Measurements from ENCODE around the gene CHD2. TPM values are rescaled to one million over a fixed set of nuclear protein-coding genes. Genes with fewer than 3 reads are reported as not detected.
"Not testable (repeated sequence)": the region's sequence is repeated elsewhere in the genome, so short reads cannot be mapped to it uniquely, and the experiment has no call there.

Gene CHD2
- total RNA-seq, 1 donor from 2014 or later: 105 TPM

DNA sequence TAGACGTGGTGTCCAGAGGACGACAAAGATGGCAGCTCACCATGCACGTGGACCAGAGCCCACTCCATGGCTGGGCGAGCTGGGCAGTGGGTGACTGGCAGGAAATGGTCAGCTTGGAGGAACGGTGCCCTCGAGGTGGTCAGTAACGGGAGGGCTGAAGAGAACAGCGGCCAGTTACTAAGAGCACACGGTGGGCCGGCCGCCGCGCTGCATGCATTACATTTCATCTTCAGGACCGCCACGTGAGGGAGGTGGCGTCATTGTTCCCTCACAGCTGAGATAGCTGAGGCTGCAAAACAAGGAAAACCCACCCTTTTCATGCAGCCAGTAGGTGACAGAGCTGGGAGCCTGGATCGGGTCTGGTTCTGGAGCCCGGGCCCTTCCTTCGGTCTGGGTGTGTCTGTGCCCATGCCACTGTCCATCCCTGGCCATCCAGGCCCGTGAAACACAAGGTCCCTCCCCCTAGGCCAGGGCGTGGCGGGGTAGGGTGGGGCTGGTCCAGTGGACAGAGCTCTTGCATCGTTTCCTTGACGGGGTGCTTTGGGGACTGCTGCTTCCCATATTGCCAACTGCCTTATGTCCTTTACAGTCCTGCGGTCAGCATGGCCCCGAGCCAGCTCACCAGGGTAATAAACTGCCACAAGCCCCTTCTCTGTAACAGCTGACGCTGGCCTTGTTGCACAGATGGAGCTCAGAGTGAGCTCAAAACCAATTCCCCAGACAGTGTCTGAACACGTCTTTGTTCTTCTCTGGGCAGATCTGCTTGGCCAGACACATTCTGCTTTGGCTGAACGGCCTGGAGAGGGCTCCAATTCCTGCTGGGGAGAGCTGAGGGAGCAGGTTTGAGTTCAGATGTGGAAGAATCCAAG lies 137.1 kb downstream of the CHD2 start:
- no peak for FAIRE-seq
- Histone ChIP-seq H3K4me2 (ENCODE audit: low read length) (no peak overlapping the region), H4K20me1 (ENCODE audit: insufficient read depth, low read length) (no peaks in the 10 kb centered on the region), H3K4me3 (ENCODE audit: insufficient read depth, low read depth, low read length) (no peak overlapping the region), H3K4me1 (ENCODE audit: insufficient read depth, low read length) (no peaks in the 10 kb centered on the region), H3K9ac (ENCODE audit: low read length) (no peak overlapping the region), H3K9me3 (ENCODE audit: insufficient read depth, low read depth, low read length) (no peaks in the 10 kb centered on the region), H2AFZ (ENCODE audit: low read depth, low read length) (no peak overlapping the region), H3K79me2 (ENCODE audit: insufficient read depth, low read length) (no peaks in the 10 kb centered on the region), H3K27ac (ENCODE audit: low read depth, low read length) (no peak overlapping the region), H3K27me3 (ENCODE audit: insufficient read depth, low read length) (peaks cover 11% of the 10 kb centered on the region), H3K36me3 (ENCODE audit: insufficient read depth, low read length) (no peaks in the 10 kb centered on the region)
- H3K27me3 Mint-ChIP-seq (ENCODE audit: low read depth, unreplicated experiment): peaks cover 2% of the 10 kb centered on the region
- peaks cover 3% of the 10 kb centered on the region for H3K36me3 Mint-ChIP-seq (ENCODE audit: low read depth, unreplicated experiment)
- H3K9me3 Mint-ChIP-seq (ENCODE audit: unreplicated experiment): peaks cover 3% of the 10 kb centered on the region
- no peak for TF ChIP-seq EZH2 (IDR thresholded peaks at IDR 0.05; ENCODE audit: insufficient read depth, low read length)
- no peaks in the 10 kb centered on the region for H3K4me1 Mint-ChIP-seq (ENCODE audit: low read depth, unreplicated experiment)
- no peak overlapping the region for H3K4me3 Mint-ChIP-seq (ENCODE audit: unreplicated experiment)
- peak; percentile 20 for DNase-seq (ENCODE audit: low read depth)
- peak overlapping the region; percentile 77 for H3K27ac Mint-ChIP-seq (ENCODE audit: unreplicated experiment)

DNA sequence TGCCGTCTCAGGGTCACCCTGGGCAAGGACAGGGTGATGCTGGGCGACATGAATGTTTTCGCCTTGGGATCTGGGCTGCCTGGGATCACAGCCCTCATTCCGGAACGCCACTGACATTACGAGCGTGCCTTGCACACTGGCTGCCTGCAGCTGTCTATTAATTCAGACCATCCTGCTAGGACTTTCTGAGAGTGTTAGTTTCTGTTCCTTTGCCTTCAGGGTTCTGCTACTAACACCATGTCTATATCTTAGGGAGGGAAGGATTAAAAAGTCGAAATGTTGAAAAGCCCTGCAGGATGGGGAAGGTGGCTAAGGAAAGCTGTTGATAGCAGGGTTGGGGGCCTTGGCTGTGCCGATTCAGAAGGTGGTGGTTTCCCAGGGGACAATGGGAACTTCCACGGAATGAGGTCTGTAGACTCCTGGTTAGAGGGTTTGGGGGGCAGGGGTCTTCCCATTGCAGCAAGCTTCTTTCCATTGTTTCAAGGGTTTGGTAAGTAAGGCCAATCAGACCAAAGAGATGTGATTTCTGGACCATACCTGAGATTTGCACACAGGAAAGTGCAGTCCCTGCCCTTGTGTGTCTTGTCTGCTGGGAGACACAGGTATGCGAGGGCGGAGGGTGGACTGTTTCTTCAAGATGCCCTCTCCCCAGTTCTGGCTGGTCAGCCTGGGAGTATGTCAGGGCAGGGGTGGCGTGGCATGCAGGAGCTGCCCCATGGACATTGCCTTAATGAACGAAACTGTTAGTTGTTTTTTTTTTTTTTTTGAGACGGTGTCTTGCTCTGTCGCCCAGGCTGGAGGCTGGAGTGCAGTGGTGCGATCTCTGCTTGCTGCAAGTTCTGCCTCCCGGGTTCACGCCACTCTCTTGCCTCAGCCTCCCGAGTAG lies 137.9 kb downstream of the CHD2 start:
- DNase-seq (ENCODE audit: low read depth) (no peak), FAIRE-seq (no peak)
- H4K20me1 ChIP-seq (ENCODE audit: insufficient read depth, low read length): no peaks in the 10 kb centered on the region
- Mint-ChIP-seq H3K4me3 (ENCODE audit: unreplicated experiment) (no peak overlapping the region), H3K27ac (ENCODE audit: unreplicated experiment) (peak overlapping the region; percentile 77), H3K4me1 (ENCODE audit: low read depth, unreplicated experiment) (no peaks in the 10 kb centered on the region), H3K36me3 (ENCODE audit: low read depth, unreplicated experiment) (peaks cover 3% of the 10 kb centered on the region), H3K27me3 (ENCODE audit: low read depth, unreplicated experiment) (peaks cover 2% of the 10 kb centered on the region), H3K9me3 (ENCODE audit: unreplicated experiment) (peaks cover 3% of the 10 kb centered on the region)
- no peaks in the 10 kb centered on the region for H3K79me2 ChIP-seq (ENCODE audit: insufficient read depth, low read length)
- no peak overlapping the region for H3K4me3 ChIP-seq (ENCODE audit: insufficient read depth, low read depth, low read length)
- H3K4me2 ChIP-seq (ENCODE audit: low read length): no peak overlapping the region
- TF ChIP-seq CTCF (IDR thresholded peaks at IDR 0.05; ENCODE audit: insufficient read depth, low read depth, low read length) (no peak), EZH2 (IDR thresholded peaks at IDR 0.05; ENCODE audit: insufficient read depth, low read length) (no peak)
- H3K27ac ChIP-seq (ENCODE audit: low read depth, low read length): no peak overlapping the region
- H3K36me3 ChIP-seq (ENCODE audit: insufficient read depth, low read length): no peaks in the 10 kb centered on the region
- no peaks in the 10 kb centered on the region for H3K4me1 ChIP-seq (ENCODE audit: insufficient read depth, low read length)
- no peaks in the 10 kb centered on the region for H3K9me3 ChIP-seq (ENCODE audit: insufficient read depth, low read depth, low read length)
- H3K9ac ChIP-seq (ENCODE audit: low read length): no peak overlapping the region
- no peak overlapping the region for H2AFZ ChIP-seq (ENCODE audit: low read depth, low read length)
- H3K27me3 ChIP-seq (ENCODE audit: insufficient read depth, low read length): peaks cover 11% of the 10 kb centered on the region

- H3K27me3 Mint-ChIP-seq (ENCODE audit: low read depth, unreplicated experiment); H3K9me3 ChIP-seq (ENCODE audit: insufficient read depth, low read depth, low read length); H3K4me2 ChIP-seq (ENCODE audit: low read length); H4K20me1 ChIP-seq (ENCODE audit: insufficient read depth, low read length); H3K79me2 ChIP-seq (ENCODE audit: insufficient read depth, low read length); H3K9me3 Mint-ChIP-seq (ENCODE audit: unreplicated experiment); H2AFZ ChIP-seq (ENCODE audit: low read depth, low read length); H3K27ac ChIP-seq (ENCODE audit: low read depth, low read length); H3K36me3 ChIP-seq (ENCODE audit: insufficient read depth, low read length); H3K27ac Mint-ChIP-seq (ENCODE audit: unreplicated experiment); DNase-seq (ENCODE audit: low read depth); H3K9ac ChIP-seq (ENCODE audit: low read length); H3K4me1 Mint-ChIP-seq (ENCODE audit: low read depth, unreplicated experiment); FAIRE-seq; H3K4me3 Mint-ChIP-seq (ENCODE audit: unreplicated experiment); H3K36me3 Mint-ChIP-seq (ENCODE audit: low read depth, unreplicated experiment); H3K4me3 ChIP-seq (ENCODE audit: insufficient read depth, low read depth, low read length); H3K4me1 ChIP-seq (ENCODE audit: insufficient read depth, low read length): not testable (repeated sequence)
- peaks cover 11% of the 10 kb centered on the region for H3K27me3 ChIP-seq (ENCODE audit: insufficient read depth, low read length)
Observed at GRCh38 chr15:93039562-93040287, 139.6 kb downstream of the CHD2 start.

All from astrocyte (in vitro differentiated cells and primary cell).